Mesendoderm (in vitro differentiated cells): ENCODE data around the gene PTPRM.

Source experiments
- DNase-seq: peaks from one replicate; pipeline ENCODE4 v3.0.0; 2013
- H2AK5ac ChIP-seq: 2 replicates; pipeline ENCODE4 v1.6.1; 2013; ENCODE audit warnings: low read length, inconsistent platforms
- H2BK120ac ChIP-seq: 2 replicates; pipeline ENCODE4 v1.6.1; 2013; ENCODE audit warnings: low read depth, mild to moderate bottlenecking, low read length, moderate library complexity, mixed read lengths
- H2BK15ac ChIP-seq: replicated peaks from 2 replicates; pipeline ENCODE4 v1.6.1; 2013; ENCODE audit warnings: low read depth, mild to moderate bottlenecking, moderate library complexity
- H2BK5ac ChIP-seq: 2 replicates; pipeline ENCODE4 v1.6.1; 2013; ENCODE audit warnings: low read length, inconsistent platforms
- H3K18ac ChIP-seq: 2 replicates; pipeline ENCODE4 v1.6.1; 2013; ENCODE audit warnings: mild to moderate bottlenecking, low read length, mixed read lengths
- H3K23ac ChIP-seq: one replicate; pipeline ENCODE4 v1.6.1; 2013; ENCODE audit warnings: low read length
- H3K27ac ChIP-seq: 2 replicates; pipeline ENCODE4 v1.5.1; 2013; ENCODE audit warnings: low read depth, mild to moderate bottlenecking, inconsistent platforms, low read length, moderate library complexity
- H3K27me3 ChIP-seq: 2 replicates; pipeline ENCODE4 v1.6.1; 2013; ENCODE audit warnings: low read length, control low read depth, mild to moderate bottlenecking, inconsistent platforms; ENCODE audit not compliant: insufficient read depth, poor library complexity
- H3K36me3 ChIP-seq: 2 replicates; pipeline ENCODE4 v1.6.1; 2013; ENCODE audit warnings: low read length, inconsistent platforms; ENCODE audit not compliant: control insufficient read depth, insufficient read depth
- H3K4ac ChIP-seq: one replicate; pipeline ENCODE4 v1.6.1; 2013; ENCODE audit warnings: low read depth, mild to moderate bottlenecking, low read length, moderate library complexity
- H3K4me1 ChIP-seq: 2 replicates; pipeline ENCODE4 v1.6.1; 2013; ENCODE audit warnings: low read depth, low read length, inconsistent platforms; ENCODE audit not compliant: control insufficient read depth
- H3K4me2 ChIP-seq: 2 replicates; pipeline ENCODE4 v1.6.1; 2013; ENCODE audit warnings: low read length
- H3K4me3 ChIP-seq: 2 replicates; pipeline ENCODE4 v1.5.1; 2013; ENCODE audit warnings: mild to moderate bottlenecking, low read length
- H3K56ac ChIP-seq: one replicate; pipeline ENCODE4 v1.6.1; 2013; ENCODE audit warnings: low read length
- H3K79me1 ChIP-seq: 2 replicates; pipeline ENCODE4 v1.6.1; 2013; ENCODE audit warnings: low read length, inconsistent platforms
- H3K79me2 ChIP-seq: 2 replicates; pipeline ENCODE4 v1.6.1; 2013; ENCODE audit warnings: mild to moderate bottlenecking, low read length; ENCODE audit not compliant: control insufficient read depth, insufficient read depth
- H3K9ac ChIP-seq: 2 replicates; pipeline ENCODE4 v1.6.1; 2013; ENCODE audit warnings: low read length, inconsistent platforms
- H4K5ac ChIP-seq: one replicate; pipeline ENCODE4 v1.6.1; 2013; ENCODE audit warnings: low read length
- H4K8ac ChIP-seq: one replicate; pipeline ENCODE4 v1.6.1; 2013; ENCODE audit warnings: low read depth, mild to moderate bottlenecking, control low read depth, low read length, moderate library complexity
- WGBS: extraction: QIAGEN DNeasy Blood & Tissue Kit; methylation state at CpG from one replicate; pipeline ENCODE4 v1.1.7; 2013; ENCODE audit warnings: low lambda C conversion rate, missing lambda C conversion rate; ENCODE audit not compliant: insufficient coverage; ENCODE audit errors: extremely low coverage; 5-methylcytosine and 5-hydroxymethylcytosine counted together

PTPRM gene

GRCh38 chr18:7626175-7626921, 59.2 kb downstream of the PTPRM start:
- no peak for DNase-seq
- Histone ChIP-seq H3K36me3 (no peaks in the 10 kb centered on the region), H2BK5ac (no peak overlapping the region), H3K23ac (no peak overlapping the region), H3K27ac (no peak overlapping the region), H3K18ac (no peak overlapping the region), H3K79me2 (no peaks in the 10 kb centered on the region), H3K4me2 (no peak overlapping the region), H3K4ac (no peak overlapping the region), H3K4me1 (peaks cover 3% of the 10 kb centered on the region), H2BK15ac (no peak overlapping the region), H3K79me1 (peaks cover 14% of the 10 kb centered on the region), H3K56ac (no peak overlapping the region), H2AK5ac (no peak overlapping the region), H2BK120ac (no peak overlapping the region), H3K9ac (no peak overlapping the region), H3K27me3 (no peaks in the 10 kb centered on the region), H4K5ac (no peak overlapping the region), H3K4me3 (no peak overlapping the region), H4K8ac (no peak overlapping the region)
- no CpG with 5 or more reads among the region's 4 CpGs for WGBS

GRCh38 chr18:7626922-7627440, 59.9 kb downstream of the PTPRM start:
- H2BK5ac ChIP-seq, result no peak overlapping the region
- H3K4me2 ChIP-seq, result no peak overlapping the region
- no peak overlapping the region for H4K8ac ChIP-seq
- no peak overlapping the region for H3K27ac ChIP-seq
- no peak overlapping the region for H3K56ac ChIP-seq
- H3K79me2 ChIP-seq, result no peaks in the 10 kb centered on the region
- no peak overlapping the region for H3K9ac ChIP-seq
- no peak overlapping the region for H2BK120ac ChIP-seq
- peaks cover 13% of the 10 kb centered on the region for H3K79me1 ChIP-seq
- peak overlapping the region; percentile 2 for H3K18ac ChIP-seq
- no peak overlapping the region for H3K4me3 ChIP-seq
- DNase-seq, result peak; percentile 88
- H3K4ac ChIP-seq, result no peak overlapping the region
- no peaks in the 10 kb centered on the region for H3K27me3 ChIP-seq
- H2AK5ac ChIP-seq, result no peak overlapping the region
- peaks cover 3% of the 10 kb centered on the region for H3K4me1 ChIP-seq
- WGBS, result no CpG with 5 or more reads among the region's 5 CpGs
- no peaks in the 10 kb centered on the region for H3K36me3 ChIP-seq
- H4K5ac ChIP-seq, result no peak overlapping the region
- no peak overlapping the region for H2BK15ac ChIP-seq
- H3K23ac ChIP-seq, result no peak overlapping the region

GRCh38 chr18:7629416-7629815, 62.3 kb downstream of the PTPRM start:
- Histone ChIP-seq H3K27me3 (no peaks in the 10 kb centered on the region), H3K4me3 (no peak overlapping the region), H3K36me3 (no peaks in the 10 kb centered on the region), H3K27ac (no peak overlapping the region), H3K4me1 (peaks cover 3% of the 10 kb centered on the region), H4K5ac (no peak overlapping the region), H3K23ac (no peak overlapping the region), H3K4me2 (no peak overlapping the region), H3K18ac (no peak overlapping the region), H3K4ac (no peak overlapping the region), H2AK5ac (no peak overlapping the region), H2BK5ac (no peak overlapping the region), H3K56ac (no peak overlapping the region), H3K79me1 (peaks cover 12% of the 10 kb centered on the region), H2BK15ac (no peak overlapping the region), H3K9ac (no peak overlapping the region), H4K8ac (no peak overlapping the region), H3K79me2 (no peaks in the 10 kb centered on the region), H2BK120ac (no peak overlapping the region)
- no peak for DNase-seq

GRCh38 chr18:7630731-7631442, 63.8 kb downstream of the PTPRM start:
- Histone ChIP-seq H3K23ac (no peak overlapping the region), H3K56ac (no peak overlapping the region), H3K9ac (no peak overlapping the region), H2BK15ac (no peak overlapping the region), H3K4ac (no peak overlapping the region), H3K4me1 (peaks cover 3% of the 10 kb centered on the region), H2BK5ac (no peak overlapping the region), H3K4me3 (no peak overlapping the region), H2BK120ac (no peak overlapping the region), H3K27ac (no peak overlapping the region), H3K79me2 (no peaks in the 10 kb centered on the region), H2AK5ac (no peak overlapping the region), H3K18ac (no peak overlapping the region), H3K27me3 (no peaks in the 10 kb centered on the region), H3K36me3 (no peaks in the 10 kb centered on the region), H3K4me2 (no peak overlapping the region), H3K79me1 (peaks cover 10% of the 10 kb centered on the region), H4K5ac (no peak overlapping the region), H4K8ac (no peak overlapping the region)
- WGBS, result no CpG with 5 or more reads among the region's 4 CpGs
- DNase-seq, result peak; percentile 46

GRCh38 chr18:7632152-7633098, 65.3 kb downstream of the PTPRM start:
- no peak overlapping the region for H3K4ac ChIP-seq
- no peak overlapping the region for H3K4me3 ChIP-seq
- H3K79me2 ChIP-seq, result no peaks in the 10 kb centered on the region
- H3K27me3 ChIP-seq, result no peaks in the 10 kb centered on the region
- H2AK5ac ChIP-seq, result no peak overlapping the region
- H2BK120ac ChIP-seq, result no peak overlapping the region
- H3K56ac ChIP-seq, result no peak overlapping the region
- peaks cover 3% of the 10 kb centered on the region for H3K4me1 ChIP-seq
- no CpG with 5 or more reads among the region's 6 CpGs for WGBS
- no peak overlapping the region for H3K27ac ChIP-seq
- no peak overlapping the region for H2BK15ac ChIP-seq
- H4K8ac ChIP-seq, result no peak overlapping the region
- H3K9ac ChIP-seq, result no peak overlapping the region
- no peak overlapping the region for H3K4me2 ChIP-seq
- H4K5ac ChIP-seq, result no peak overlapping the region
- no peak for DNase-seq
- no peak overlapping the region for H3K23ac ChIP-seq
- H2BK5ac ChIP-seq, result no peak overlapping the region
- H3K79me1 ChIP-seq, result peaks cover 8% of the 10 kb centered on the region
- no peaks in the 10 kb centered on the region for H3K36me3 ChIP-seq
- no peak overlapping the region for H3K18ac ChIP-seq
